HepG2 (cell line): ENCODE results near the gene RNF4.
A peak's percentile ranks its signal among the peaks of the same experiment; 100 is the strongest.

Experiments used
- CHD2 ChIP-seq: IDR thresholded peaks from 2 replicates; pipeline ENCODE4 v1.6.1; 2011; ENCODE audit warnings: low read depth, low read length, improper control_type of control experiment
- CTCF ChIP-seq: sonication (generic); formaldehyde crosslinking; IDR thresholded peaks from 2 replicates; pipeline ENCODE4 v1.5.0; 2020; ENCODE audit warnings: mild to moderate bottlenecking, missing genetic modification reagents, moderate library complexity
- EZH2 ChIP-seq: conservative IDR thresholded peaks from 2 replicates; pipeline ENCODE4 v1.6.1; 2012; ENCODE audit warnings: mild to moderate bottlenecking, low read depth, low read length, moderate library complexity
- FOSL1 ChIP-seq: sonication (generic); formaldehyde crosslinking; IDR thresholded peaks from 2 replicates; pipeline ENCODE4 v1.9.0; 2021; ENCODE audit warnings: missing genetic modification reagents, borderline replicate concordance
- HIC2 ChIP-seq: sonication (generic); formaldehyde crosslinking; IDR thresholded peaks from 2 replicates; pipeline ENCODE4 v1.9.0; 2022; ENCODE audit warnings: low read depth, missing genetic modification reagents
- HNRNPH1 ChIP-seq: fragments of 200-400 bp; formaldehyde crosslinking; optimal IDR thresholded peaks from 2 replicates; pipeline ENCODE3; 2017; ENCODE audit warnings: mild to moderate bottlenecking, low read depth, low read length
- JUN ChIP-seq: sonication (generic); formaldehyde crosslinking; IDR thresholded peaks from 2 replicates; pipeline ENCODE4 v1.4.0; 2020; ENCODE audit warnings: mild to moderate bottlenecking, missing genetic modification reagents
- KDM3A ChIP-seq: IDR thresholded peaks from 2 replicates; pipeline ENCODE4 v1.6.1; 2018; ENCODE audit warnings: low read depth, missing compliant biosample characterization
- MAFF ChIP-seq: IDR thresholded peaks from 2 replicates; pipeline ENCODE4 v1.6.1; 2011; ENCODE audit warnings: low read depth, low read length, improper control_type of control experiment
- MAX ChIP-seq: IDR thresholded peaks from 2 replicates; pipeline ENCODE4 v1.6.1; 2012; ENCODE audit warnings: inconsistent platforms
- NR3C1 ChIP-seq: sonication (generic); formaldehyde crosslinking; IDR thresholded peaks from 2 replicates; pipeline ENCODE4 v1.4.0; 2020; ENCODE audit warnings: missing genetic modification reagents
- ZNF274 ChIP-seq: sonication (generic); formaldehyde crosslinking; IDR thresholded peaks from 2 replicates; pipeline ENCODE4 v1.5.1; 2020; ENCODE audit warnings: mild to moderate bottlenecking, missing genetic modification reagents

- TF ChIP-seq HNRNPH1, result no peak
- no peak for TF ChIP-seq ZNF274 (CRISPR knock-in tag)
- no peak for TF ChIP-seq HIC2 (CRISPR knock-in tag)
- TF ChIP-seq MAFF, result no peak
- TF ChIP-seq JUN (CRISPR knock-in tag), result no peak
- no peak for TF ChIP-seq CHD2
- no peak for TF ChIP-seq EZH2
- no peak for TF ChIP-seq KDM3A
- peak; percentile 49 for TF ChIP-seq CTCF (CRISPR knock-in tag)
- no peak for TF ChIP-seq MAX
- TF ChIP-seq FOSL1 (CRISPR knock-in tag), result no peak
- no peak for TF ChIP-seq NR3C1
These were observed 32.6 kb upstream of the RNF4 start for GRCh38 chr4:2436301-2436700.
